ENCODE results near the gene TNNT2.

TNNT2 gene

GRCh38 chr1:201331166-201331565 lies 46.3 kb downstream of the TNNT2 start:
- DNase-seq, result no peak

DNA sequence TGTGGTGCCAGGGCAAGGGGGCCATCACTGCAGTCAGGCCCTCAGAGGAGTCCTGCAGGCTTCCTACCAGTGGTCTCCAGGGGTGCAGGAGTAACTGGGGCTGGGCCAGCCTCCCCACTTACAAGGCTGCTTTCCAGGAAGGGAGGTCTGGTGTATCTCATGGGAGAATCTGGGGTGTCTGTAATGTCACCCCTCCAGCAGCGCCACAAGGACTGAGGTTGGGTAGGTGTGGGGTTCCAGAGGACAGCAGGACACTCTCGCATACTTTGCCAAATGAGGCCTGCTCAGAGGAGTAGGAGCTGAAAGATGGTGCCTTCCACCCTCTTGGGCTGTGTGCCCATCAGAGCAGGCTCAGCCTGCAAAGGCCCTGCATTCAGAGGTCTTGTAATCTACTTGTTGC lies 46.9 kb downstream of the TNNT2 start:
- no peak for DNase-seq

GRCh38 chr1:201329801-201330200 lies 47.7 kb downstream of the TNNT2 start:
- no peak for DNase-seq

GRCh38 chr1:201329286-201329685 lies 48.2 kb downstream of the TNNT2 start:
- no peak for DNase-seq

DNA sequence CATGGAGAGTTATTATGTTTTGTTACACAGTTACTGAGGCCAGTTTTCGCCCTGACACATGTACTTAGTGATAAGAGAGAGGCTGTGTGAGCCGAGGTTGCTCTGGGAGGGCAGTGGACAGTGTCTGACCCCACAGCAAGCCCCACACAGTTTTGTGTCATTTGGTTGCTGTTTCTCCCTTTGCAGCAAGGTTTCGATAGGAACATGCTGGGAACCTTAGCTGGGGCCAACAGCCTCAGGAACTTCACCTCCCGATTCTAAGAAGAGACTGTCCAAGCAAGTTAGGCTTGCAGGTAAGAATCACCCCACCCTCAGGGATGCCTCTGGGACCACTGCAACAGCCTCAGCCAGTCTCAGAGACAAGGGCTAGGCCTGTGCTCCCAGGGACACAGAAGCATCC lies 48.9 kb downstream of the TNNT2 start:
- no peak for DNase-seq

GRCh38 chr1:201327687-201328240 lies 49.7 kb downstream of the TNNT2 start:
- DNase-seq, result no peak

- DNase-seq, result no peak
Measured at GRCh38 chr1:201326710-201327109, 50.8 kb downstream of the TNNT2 start.

DNA sequence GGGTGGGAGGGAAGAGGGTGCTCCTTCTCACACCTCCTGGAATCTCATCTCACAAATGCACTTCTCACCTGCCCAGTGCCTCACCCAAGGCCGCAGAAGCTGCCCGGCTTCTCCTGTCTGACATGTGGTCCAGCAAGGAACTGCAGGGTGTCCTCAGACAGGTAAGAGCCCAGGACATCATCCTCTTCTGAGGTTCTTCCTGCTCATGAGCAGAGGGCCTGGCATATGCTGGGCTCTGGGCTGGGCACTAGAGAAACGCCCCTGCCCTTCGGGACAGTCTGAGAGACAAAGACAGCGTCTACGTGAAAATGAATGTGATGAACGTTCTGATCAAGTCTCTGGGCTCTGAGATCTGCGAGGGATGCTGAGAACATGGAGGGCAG lies 51.8 kb downstream of the TNNT2 start:
- DNase-seq, result no peak

DNA sequence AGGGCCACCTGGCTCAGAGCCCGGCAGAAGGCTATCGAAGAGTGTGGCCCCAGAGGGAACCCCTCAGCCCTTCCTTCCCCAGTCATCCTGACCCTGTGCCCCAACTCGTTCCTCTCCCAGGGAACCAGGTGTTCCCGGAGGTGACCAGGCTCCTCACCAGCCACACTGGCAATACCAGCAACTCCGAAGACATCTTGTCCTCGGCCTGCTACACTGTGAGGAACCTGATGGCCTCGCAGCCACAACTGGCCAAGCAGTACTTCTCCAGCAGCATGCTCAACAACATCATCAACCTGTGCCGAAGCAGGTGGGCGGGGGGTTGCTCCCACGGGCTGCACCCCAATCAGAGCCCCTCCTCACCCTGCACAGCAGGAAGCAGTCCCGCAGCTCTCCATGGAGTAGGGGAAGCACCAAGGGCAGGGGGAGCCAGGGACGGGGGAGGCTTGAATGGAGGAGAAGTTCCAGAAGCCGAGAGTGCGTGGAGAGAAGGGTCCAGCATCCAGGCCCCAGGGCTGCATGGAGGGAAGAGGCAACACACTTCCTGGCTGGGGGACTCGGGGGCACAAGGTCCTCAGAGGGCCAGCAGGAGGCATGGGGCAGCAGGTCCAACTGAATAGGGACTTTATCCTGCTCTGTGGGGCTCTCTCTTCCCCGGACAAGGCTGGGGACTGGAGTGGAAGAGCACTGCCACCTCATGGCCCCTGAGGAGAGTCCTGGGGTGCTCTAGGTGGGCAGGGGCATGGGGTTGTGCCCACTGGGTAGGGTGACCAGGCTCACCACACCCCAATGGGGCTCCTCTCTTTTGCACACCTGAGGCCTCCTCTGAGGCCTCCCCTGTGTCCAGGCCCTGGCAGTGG lies 52.4 kb downstream of the TNNT2 start:
- no peak for DNase-seq

GRCh38 chr1:201324306-201324705 lies 53.2 kb downstream of the TNNT2 start:
- DNase-seq, result no peak

DNA sequence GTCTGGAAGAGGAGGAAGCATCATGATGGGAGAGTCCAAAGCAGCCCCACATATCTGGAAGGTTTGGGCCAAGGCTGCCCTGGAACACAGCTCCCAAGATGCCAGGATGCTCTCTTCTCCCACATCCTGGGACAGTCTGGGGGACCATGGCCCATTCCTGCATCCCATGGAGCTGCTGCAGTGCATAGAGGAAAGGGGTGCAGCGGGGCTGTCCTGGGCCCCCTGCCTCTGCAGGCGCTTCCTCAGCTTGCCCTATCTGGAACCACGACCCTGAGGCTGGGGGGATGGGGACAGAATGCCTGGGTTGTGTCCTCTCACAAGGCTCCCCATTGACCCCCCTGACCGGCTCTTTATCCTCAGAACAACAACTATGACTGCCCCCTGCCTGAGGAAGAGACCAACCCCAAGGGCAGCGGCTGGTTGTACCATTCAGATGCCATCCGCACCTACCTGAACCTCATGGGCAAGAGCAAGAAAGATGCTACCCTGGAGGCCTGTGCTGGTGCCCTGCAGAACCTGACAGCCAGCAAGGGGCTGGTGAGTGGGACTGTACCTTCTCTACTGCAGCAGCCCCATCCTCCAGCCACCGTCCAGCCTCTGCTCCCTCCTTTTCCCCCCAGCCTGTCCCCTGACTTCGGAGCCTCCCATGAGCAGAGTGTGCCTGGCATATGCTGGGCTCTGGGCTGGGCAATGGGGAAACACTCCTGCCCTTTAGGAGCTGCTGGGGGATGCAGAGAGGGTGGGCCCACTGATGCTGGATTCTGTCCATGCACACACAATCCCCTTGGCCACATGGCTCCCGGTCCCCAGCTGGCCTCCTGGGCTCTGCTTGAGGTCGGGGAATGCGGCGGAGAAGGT lies 54.6 kb downstream of the TNNT2 start:
- DNase-seq, result no peak

DNA sequence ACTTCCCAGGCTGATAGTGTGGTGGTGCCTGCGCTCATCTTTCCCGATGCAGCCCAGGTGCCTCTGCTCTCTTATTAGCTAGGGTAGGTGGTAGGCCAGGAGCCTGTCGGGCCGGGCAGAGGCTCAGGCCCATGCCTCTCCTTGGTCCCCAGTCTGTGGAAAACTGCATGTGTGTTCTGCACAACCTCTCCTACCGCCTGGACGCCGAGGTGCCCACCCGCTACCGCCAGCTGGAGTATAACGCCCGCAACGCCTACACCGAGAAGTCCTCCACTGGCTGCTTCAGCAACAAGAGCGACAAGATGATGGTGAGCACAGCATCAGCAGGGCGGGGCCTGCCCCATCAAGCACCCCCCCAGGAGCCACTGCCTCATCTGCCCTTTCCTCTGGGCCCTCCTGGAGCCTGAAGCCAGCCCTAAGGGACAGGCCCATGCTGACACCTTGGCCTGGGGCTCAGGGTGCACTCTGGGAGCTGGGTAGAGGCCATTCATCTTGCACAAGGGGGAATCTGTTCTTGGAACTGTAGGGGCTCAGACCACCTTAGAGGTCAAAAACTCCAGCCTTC lies 55.6 kb downstream of the TNNT2 start:
- DNase-seq, result no peak

- DNase-seq, result no peak
Measured at GRCh38 chr1:201320168-201320788, 57.2 kb downstream of the TNNT2 start.

DNA sequence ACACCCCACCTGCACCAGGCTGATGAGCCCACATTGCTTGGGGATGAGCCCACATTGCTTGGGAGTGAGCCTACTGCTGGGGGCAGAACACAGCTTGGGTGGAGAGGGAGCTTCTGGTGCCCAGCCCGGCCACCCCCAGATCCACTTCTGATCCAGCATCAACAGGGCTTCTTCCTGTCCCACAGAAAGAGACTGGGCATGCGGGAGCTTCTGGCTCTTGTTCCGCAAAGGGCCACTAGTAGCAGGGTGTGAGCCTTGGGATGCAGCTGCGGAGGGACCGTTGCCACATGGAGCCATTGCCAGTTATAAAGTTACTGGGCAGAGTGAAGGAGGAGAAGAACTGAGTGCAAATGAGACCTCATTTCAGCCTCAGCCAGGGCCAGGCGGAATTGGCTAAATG lies 57.8 kb downstream of the TNNT2 start:
- no peak for DNase-seq

GRCh38 chr1:201318504-201319340 lies 58.8 kb downstream of the TNNT2 start:
- no peak for DNase-seq

DNA sequence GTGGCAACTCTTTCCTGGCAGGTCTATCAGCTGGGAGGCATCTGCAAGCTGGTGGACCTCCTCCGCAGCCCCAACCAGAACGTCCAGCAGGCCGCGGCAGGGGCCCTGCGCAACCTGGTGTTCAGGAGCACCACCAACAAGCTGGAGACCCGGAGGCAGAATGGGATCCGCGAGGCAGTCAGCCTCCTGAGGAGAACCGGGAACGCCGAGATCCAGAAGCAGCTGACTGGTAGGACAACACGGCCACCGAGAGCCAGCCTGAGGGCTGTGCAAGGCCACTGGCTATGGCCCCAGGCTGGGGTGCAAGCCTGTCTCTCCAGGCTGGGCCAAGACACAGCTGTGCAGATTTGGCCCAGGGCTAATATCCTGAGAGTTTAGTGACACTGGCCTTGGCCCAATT lies 59.9 kb downstream of the TNNT2 start:
- DNase-seq, result no peak

- no peak for DNase-seq
Measured at GRCh38 chr1:201316556-201316955, 60.9 kb downstream of the TNNT2 start.

DNA sequence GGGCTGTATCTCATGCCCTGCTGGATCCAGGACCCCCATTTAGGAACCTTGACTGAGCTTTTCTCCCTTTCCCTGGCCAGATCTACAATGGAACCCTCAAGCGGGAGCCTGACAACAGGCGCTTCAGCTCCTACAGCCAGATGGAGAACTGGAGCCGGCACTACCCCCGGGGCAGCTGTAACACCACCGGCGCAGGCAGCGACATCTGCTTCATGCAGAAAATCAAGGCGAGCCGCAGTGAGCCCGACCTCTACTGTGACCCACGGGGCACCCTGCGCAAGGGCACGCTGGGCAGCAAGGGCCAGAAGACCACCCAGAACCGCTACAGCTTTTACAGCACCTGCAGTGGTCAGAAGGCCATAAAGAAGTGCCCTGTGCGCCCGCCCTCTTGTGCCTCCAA lies 64.4 kb downstream of the TNNT2 start:
- DNase-seq, result no peak

GRCh38 chr1:201312298-201312697 lies 65.2 kb downstream of the TNNT2 start:
- no peak for DNase-seq

DNA sequence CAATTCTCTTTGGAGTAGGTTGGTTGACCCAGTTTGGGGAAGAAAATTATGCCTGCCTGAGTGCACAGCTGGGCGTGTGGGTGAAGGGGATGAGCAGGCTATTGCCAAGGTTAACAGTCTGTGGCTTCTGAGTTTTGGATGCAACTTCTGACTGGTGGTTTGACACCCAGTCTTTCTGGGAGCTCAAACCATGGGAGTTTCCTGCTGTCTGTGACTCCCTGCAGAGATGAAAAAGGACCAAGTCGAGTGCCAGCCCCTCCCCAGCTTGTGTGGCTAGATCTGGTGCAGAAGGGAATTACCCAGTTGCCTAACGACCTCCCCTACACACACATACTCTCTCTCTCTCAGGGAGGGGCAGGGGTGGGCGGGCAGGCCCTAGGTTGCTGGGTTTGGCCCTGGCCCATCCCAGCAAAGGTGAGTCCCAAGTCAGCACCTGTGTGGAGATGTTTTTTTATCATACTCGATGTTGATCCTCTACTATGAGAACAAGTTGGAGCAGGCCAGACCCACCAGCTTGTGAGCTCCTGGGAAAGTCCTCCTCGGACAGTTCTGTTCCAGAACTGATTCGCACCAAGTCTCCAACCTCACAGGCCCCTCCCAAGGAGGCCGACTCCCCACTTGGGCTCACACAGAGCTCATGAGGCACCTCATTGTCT lies 66.0 kb downstream of the TNNT2 start:
- DNase-seq, result no peak

DNA sequence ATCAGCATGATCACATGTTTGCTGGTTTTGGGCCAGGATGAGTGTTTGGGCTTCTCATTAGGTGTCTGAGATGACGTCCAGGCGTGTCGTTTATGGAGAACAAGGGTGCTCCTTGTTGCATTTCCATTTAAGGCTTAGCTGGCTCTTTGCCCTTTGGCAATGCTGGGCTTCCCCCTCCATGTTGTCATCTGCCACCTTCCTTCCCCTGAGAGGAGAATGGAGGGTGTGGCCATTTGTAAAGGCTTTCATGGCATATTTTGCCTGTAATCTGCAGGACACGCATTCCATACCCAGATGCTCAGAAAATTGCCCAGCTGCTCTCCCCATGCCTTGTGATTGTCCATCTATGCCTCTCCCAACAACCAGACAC lies 66.5 kb downstream of the TNNT2 start:
- no peak for DNase-seq

Measured in activated effector memory CD4-positive, alpha-beta T cell treated with anti-CD3 and anti-CD28 coated beads, Interleukin-2, amount 50 U/mL, for 16 hours (primary cell).